Vagina (tissue), 2 donors: ENCODE measurements around the gene CCDC102B. TPM values are rescaled to one million over a fixed set of nuclear protein-coding genes. Genes with fewer than 3 reads are reported as not detected.

ENCODE experiments used
- DNase-seq, 2 donors: peaks; one replicate each; pipeline ENCODE4 v3.0.0-alpha.2; 2017; ENCODE audit errors: extremely low spot score in 2 of 2
- H3K27ac ChIP-seq: fragments of 200-600 bp; sonication (generic); one replicate; pipeline ENCODE4 v1.5.1; 2019
- H3K27me3 ChIP-seq: fragments of 200-600 bp; sonication (generic); one replicate; pipeline ENCODE4 v1.5.1; 2019
- H3K36me3 ChIP-seq, 2 donors: fragments of 200-600 bp; sonication (generic); one replicate each; pipeline ENCODE4 v1.5.1; 2017 to 2019
- H3K4me1 ChIP-seq: fragments of 200-600 bp; sonication (generic); one replicate; pipeline ENCODE4 v1.5.1; 2019
- H3K4me3 ChIP-seq, 2 donors: fragments of 200-600 bp; sonication (generic); 1 replicate in 1 of 2; 2 replicates in 1 of 2; pipeline ENCODE4 v1.5.1; 2016 to 2019
- H3K9me3 ChIP-seq: fragments of 200-600 bp; sonication (generic); one replicate; pipeline ENCODE4 v1.5.1; 2019
- POLR2A ChIP-seq, 2 donors: fragments of 450-650 bp; IDR thresholded peaks; one replicate each; pipeline ENCODE4 v1.6.1; 2017; ENCODE audit warnings: antibody characterized with exemption in 2 of 2, mild to moderate bottlenecking in 2 of 2, moderate library complexity in 2 of 2
- POLR2AphosphoS5 ChIP-seq, 2 donors: sonication (generic); formaldehyde crosslinking; IDR thresholded peaks; one replicate each; pipeline ENCODE4 v1.9.0; 2017; ENCODE audit warnings: antibody characterized with exemption in 2 of 2, mild to moderate bottlenecking in 2 of 2, low read depth in 1 of 2; ENCODE audit not compliant: insufficient read depth in 1 of 2
- intact Hi-C: fragments of 100-400 bp; cut with DNase I; formaldehyde crosslinking; loops from one replicate; pipeline ENCODE4 v1.15.1; 2023
- total RNA-seq: library from RNA; depleted of rRNA; stranded (reverse); fragments of >200 nt; gene quantifications from one replicate; pipeline ENCODE4 v1.2.3, GENCODE V29; 2016
- TF ChIP-seq, protein P1 (sequence below), 3 experiments: fragments of 450-650 bp in 2 of 3; fragments of 200-600 bp in 1 of 3; sonication (generic) in 1 of 3; IDR thresholded peaks; one replicate each; pipeline ENCODE4 v1.5.1; 2017 to 2019; ENCODE audit warnings: antibody characterized with exemption in 3 of 3, mild to moderate bottlenecking in 2 of 3, moderate library complexity in 2 of 3

Gene CCDC102B
- total RNA-seq, 1 donor from 2014 or later, result 6.4 TPM

DNA sequence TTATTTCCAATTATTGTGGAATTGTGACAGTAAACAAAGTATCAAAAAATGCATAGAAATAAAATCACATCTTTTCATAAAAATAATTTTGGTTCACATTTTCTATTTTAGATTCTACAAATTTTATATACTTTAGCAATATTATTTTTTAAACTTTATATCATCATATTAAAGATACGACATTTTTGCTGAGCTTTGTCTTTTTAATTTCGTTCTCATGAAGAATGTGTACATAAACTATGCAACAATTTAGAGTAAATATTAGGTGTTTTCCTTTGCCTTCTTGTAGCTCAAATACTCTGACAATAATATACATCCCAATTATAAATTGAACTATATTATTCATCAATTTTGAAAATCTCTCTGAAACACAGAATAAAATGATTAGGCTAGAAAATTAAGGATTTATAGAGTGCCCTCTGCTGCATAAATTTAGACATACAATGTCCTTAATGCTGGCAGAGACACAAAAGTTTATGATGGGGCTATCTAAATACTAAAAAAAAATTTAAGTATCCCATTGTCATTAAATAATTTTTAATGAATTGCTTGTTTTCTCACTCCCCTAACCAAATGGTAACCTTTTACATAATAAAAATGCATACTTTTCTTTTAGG lies 45.7 kb downstream of the CCDC102B start:
- Histone ChIP-seq H3K27ac (no peak overlapping the region), H3K9me3 (no peaks in the 10 kb centered on the region), H3K4me1 (no peaks in the 10 kb centered on the region), H3K4me3 (no peak overlapping the region), H3K36me3 (no peaks in the 10 kb centered on the region), H3K27me3 (no peaks in the 10 kb centered on the region)
- intact Hi-C loops, result no loop called here
- no peak for TF ChIP-seq POLR2A (IDR thresholded peaks at IDR 0.05)
- TF ChIP-seq, protein P1, sequence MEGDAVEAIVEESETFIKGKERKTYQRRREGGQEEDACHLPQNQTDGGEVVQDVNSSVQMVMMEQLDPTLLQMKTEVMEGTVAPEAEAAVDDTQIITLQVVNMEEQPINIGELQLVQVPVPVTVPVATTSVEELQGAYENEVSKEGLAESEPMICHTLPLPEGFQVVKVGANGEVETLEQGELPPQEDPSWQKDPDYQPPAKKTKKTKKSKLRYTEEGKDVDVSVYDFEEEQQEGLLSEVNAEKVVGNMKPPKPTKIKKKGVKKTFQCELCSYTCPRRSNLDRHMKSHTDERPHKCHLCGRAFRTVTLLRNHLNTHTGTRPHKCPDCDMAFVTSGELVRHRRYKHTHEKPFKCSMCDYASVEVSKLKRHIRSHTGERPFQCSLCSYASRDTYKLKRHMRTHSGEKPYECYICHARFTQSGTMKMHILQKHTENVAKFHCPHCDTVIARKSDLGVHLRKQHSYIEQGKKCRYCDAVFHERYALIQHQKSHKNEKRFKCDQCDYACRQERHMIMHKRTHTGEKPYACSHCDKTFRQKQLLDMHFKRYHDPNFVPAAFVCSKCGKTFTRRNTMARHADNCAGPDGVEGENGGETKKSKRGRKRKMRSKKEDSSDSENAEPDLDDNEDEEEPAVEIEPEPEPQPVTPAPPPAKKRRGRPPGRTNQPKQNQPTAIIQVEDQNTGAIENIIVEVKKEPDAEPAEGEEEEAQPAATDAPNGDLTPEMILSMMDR (IDR thresholded peaks at IDR 0.05), result no peak
- no peak for TF ChIP-seq POLR2AphosphoS5 (IDR thresholded peaks at IDR 0.05; ENCODE audit: insufficient read depth in 1 of 2, low read depth in 1 of 2)
- no peak for DNase-seq

DNA sequence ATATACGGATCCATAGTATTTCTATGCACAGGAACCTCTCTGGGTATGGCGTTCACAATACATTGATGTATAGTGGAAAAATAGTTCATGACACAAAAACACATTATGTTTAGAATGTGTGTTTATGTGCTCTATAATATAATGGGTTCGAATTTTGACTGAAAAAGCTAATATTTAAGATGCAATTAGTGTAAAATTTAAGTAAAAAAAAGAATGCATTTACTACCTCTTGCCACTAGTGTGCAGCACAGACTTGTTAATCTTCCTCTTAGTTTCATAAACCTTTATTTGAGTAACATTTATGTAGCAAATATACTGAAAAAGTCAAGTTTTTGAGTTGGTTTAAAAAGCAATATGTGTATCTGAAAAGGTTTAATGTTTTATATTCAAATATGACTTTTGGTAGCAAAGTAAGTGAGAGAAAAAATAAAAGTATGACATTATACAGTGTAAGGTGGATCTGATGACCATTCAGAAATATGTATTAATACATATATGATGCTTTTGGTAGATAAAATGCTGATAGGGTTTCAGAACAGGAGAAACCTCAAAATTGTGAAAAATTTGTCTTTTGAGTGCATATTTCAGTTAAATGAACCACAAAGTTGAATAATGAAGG lies 49.4 kb downstream of the CCDC102B start:
- Histone ChIP-seq H3K4me1 (no peaks in the 10 kb centered on the region), H3K27ac (no peak overlapping the region), H3K36me3 (no peaks in the 10 kb centered on the region), H3K9me3 (no peaks in the 10 kb centered on the region), H3K4me3 (no peak overlapping the region), H3K27me3 (no peaks in the 10 kb centered on the region)
- no peak for DNase-seq
- TF ChIP-seq POLR2AphosphoS5 (IDR thresholded peaks at IDR 0.05; ENCODE audit: insufficient read depth in 1 of 2, low read depth in 1 of 2), result no peak
- TF ChIP-seq, protein P1 (IDR thresholded peaks at IDR 0.05), result peak in 2 of 3 experiments; percentile 20 to 23
- no peak for TF ChIP-seq POLR2A (IDR thresholded peaks at IDR 0.05)
- intact Hi-C loops, result no loop called here

GRCh38 chr18:68848242-68848641 lies 50.4 kb downstream of the CCDC102B start:
- no peaks in the 10 kb centered on the region for H3K27me3 ChIP-seq
- no peaks in the 10 kb centered on the region for H3K36me3 ChIP-seq
- no peak overlapping the region for H3K4me3 ChIP-seq
- H3K9me3 ChIP-seq, result no peaks in the 10 kb centered on the region
- TF ChIP-seq POLR2A (IDR thresholded peaks at IDR 0.05), result no peak
- TF ChIP-seq POLR2AphosphoS5 (IDR thresholded peaks at IDR 0.05; ENCODE audit: insufficient read depth in 1 of 2, low read depth in 1 of 2), result no peak
- TF ChIP-seq, protein P1 (IDR thresholded peaks at IDR 0.05), result no peak
- no peaks in the 10 kb centered on the region for H3K4me1 ChIP-seq
- H3K27ac ChIP-seq, result no peak overlapping the region
- DNase-seq, result no peak
- intact Hi-C loops, result no loop called here

DNA sequence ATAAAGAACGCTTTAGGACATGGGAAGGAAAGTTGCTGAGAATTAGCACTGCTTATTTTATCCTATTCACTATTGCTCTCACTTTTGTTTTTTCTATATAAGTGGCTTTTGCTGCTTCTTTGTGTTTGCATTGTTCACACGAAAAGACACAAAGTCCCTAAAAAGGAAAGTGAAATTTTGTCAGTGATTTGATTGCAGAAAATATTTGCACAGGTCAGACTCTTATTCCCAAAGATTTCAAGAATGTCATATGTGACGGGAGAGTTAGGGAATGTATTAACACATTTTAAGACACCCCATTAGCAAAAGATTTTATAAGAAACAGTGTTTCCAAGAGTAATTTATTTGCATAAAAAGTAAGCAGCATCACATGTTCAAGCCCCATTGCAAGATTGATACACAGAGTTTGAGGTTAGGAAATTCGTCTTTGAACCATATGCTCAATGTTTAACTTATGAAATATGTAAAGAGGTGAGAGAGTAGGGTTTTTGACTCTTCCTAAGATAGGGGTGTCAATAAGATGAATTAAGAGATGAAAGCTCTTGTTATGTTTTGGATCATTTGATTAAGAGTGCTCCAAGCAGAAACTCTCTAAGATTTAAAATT lies 57.0 kb downstream of the CCDC102B start:
- no peak for DNase-seq
- Histone ChIP-seq H3K4me1 (no peaks in the 10 kb centered on the region), H3K36me3 (no peaks in the 10 kb centered on the region), H3K9me3 (no peaks in the 10 kb centered on the region), H3K27me3 (no peaks in the 10 kb centered on the region), H3K27ac (no peak overlapping the region), H3K4me3 (no peak overlapping the region)
- TF ChIP-seq POLR2A (IDR thresholded peaks at IDR 0.05), result no peak
- TF ChIP-seq POLR2AphosphoS5 (IDR thresholded peaks at IDR 0.05; ENCODE audit: insufficient read depth in 1 of 2, low read depth in 1 of 2), result no peak
- TF ChIP-seq, protein P1 (IDR thresholded peaks at IDR 0.05), result no peak
- intact Hi-C loops, result no loop called here

DNA sequence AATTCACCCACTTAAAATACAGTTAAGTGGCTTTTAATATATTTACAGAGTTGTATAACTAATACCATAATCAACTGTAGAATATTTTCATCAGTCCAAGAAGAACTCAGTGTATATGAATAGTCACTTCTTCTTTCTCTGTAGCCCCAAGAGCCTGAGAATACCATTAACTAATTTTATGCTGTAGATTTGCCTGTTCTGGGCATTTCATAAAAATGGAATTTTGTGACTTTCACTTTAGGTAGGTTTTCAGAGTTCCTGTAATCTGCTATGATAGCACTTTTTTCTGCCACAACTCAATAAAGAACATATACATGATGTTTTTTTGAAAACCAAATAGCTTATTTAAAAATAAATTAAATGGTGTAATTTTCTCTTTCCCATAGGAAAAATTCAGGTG lies 57.6 kb downstream of the CCDC102B start:
- intact Hi-C loops, result no loop called here
- Histone ChIP-seq H3K27me3 (no peaks in the 10 kb centered on the region), H3K9me3 (no peaks in the 10 kb centered on the region), H3K4me1 (no peaks in the 10 kb centered on the region), H3K36me3 (no peaks in the 10 kb centered on the region), H3K27ac (no peak overlapping the region), H3K4me3 (no peak overlapping the region)
- DNase-seq, result no peak
- TF ChIP-seq POLR2AphosphoS5 (IDR thresholded peaks at IDR 0.05; ENCODE audit: insufficient read depth in 1 of 2, low read depth in 1 of 2) (no peak), POLR2A (IDR thresholded peaks at IDR 0.05) (no peak)
- TF ChIP-seq, protein P1 (IDR thresholded peaks at IDR 0.05), result no peak
